Common myeloid progenitor, CD34-positive (primary cell): ENCODE results near the gene OR52N5.

Source experiments
- CTCF ChIA-PET: fragments of 350-600 bp; sonication (Branson Sonifier 250); formaldehyde crosslinking; loops from one replicate; lab custom pipeline; 2021; ENCODE audit warnings: antibody characterized with exemption; lab: Charles Lee
- POLR2A ChIA-PET: fragments of 350-600 bp; sonication (Branson Sonifier 250); formaldehyde crosslinking; loops from one replicate; lab custom pipeline; 2021; ENCODE audit warnings: antibody characterized with exemption; lab: Charles Lee
- DNase-seq, 3 donors: peaks; one replicate each; pipeline versions ENCODE4 v3.0.0 to v3.0.0-alpha.2; 2013
- H3K27ac ChIP-seq, 2 experiments: 1 replicate in 1 of 2; 2 replicates in 1 of 2; pipeline ENCODE4 v1.7.0; 2013; ENCODE audit warnings: inconsistent platforms in 2 of 2, low read length in 2 of 2, mild to moderate bottlenecking in 2 of 2, low read depth in 1 of 2, moderate library complexity in 1 of 2; ENCODE audit not compliant: severe bottlenecking in 2 of 2, insufficient read depth in 1 of 2, poor library complexity in 1 of 2
- H3K27me3 ChIP-seq, 5 experiments: replicated peaks in 2 of 5; 1 replicate in 3 of 5; 2 replicates in 2 of 5; pipeline versions ENCODE4 v1.6.1 to v1.7.0; 2013; ENCODE audit warnings: low read length in 4 of 5, mild to moderate bottlenecking in 2 of 5, moderate library complexity in 2 of 5, inconsistent platforms in 1 of 5; ENCODE audit not compliant: insufficient read depth in 5 of 5, control insufficient read depth in 4 of 5
- H3K36me3 ChIP-seq, 4 experiments: 1 replicate in 2 of 4; 2 replicates in 2 of 4; pipeline versions ENCODE4 v1.6.1 to v1.7.0; 2013; ENCODE audit warnings: low read length in 3 of 4, control low read depth in 1 of 4, mild to moderate bottlenecking in 1 of 4; ENCODE audit not compliant: control insufficient read depth in 4 of 4, insufficient read depth in 4 of 4
- H3K4me1 ChIP-seq, 4 experiments: 1 replicate in 3 of 4; 2 replicates in 1 of 4; pipeline versions ENCODE4 v1.6.1 to v1.7.1; 2013; ENCODE audit warnings: low read length in 3 of 4, mild to moderate bottlenecking in 3 of 4, control low read depth in 1 of 4, inconsistent platforms in 1 of 4, moderate library complexity in 1 of 4; ENCODE audit not compliant: control insufficient read depth in 4 of 4, insufficient read depth in 4 of 4; ENCODE audit errors: control extremely low read depth in 1 of 4
- H3K4me3 ChIP-seq, 7 experiments: 1 replicate in 4 of 7; 2 replicates in 3 of 7; pipeline versions ENCODE4 v1.5.1 to v1.7.0; 2013; ENCODE audit warnings: mild to moderate bottlenecking in 7 of 7, low read length in 6 of 7, moderate library complexity in 6 of 7, inconsistent platforms in 2 of 7, low read depth in 2 of 7, control low read depth in 1 of 7; ENCODE audit not compliant: insufficient read depth in 4 of 7, control insufficient read depth in 1 of 7; ENCODE audit errors: extremely low read depth in 1 of 7
- H3K9me3 ChIP-seq, 5 experiments: 1 replicate in 4 of 5; 2 replicates in 1 of 5; pipeline versions ENCODE4 v1.6.1 to v1.7.1; 2013; ENCODE audit warnings: low read length in 4 of 5, mild to moderate bottlenecking in 2 of 5, inconsistent platforms in 1 of 5, low read depth in 1 of 5, moderate library complexity in 1 of 5; ENCODE audit not compliant: control insufficient read depth in 4 of 5, insufficient read depth in 2 of 5; ENCODE audit errors: control extremely low read depth in 1 of 5
- WGBS: methylation state at CpG from one replicate; pipeline ENCODE4 v1.1.5; 2013; ENCODE audit not compliant: insufficient coverage; 5-methylcytosine and 5-hydroxymethylcytosine counted together

OR52N5 gene

GRCh38 chr11:5726351-5726750 lies 56.8 kb downstream of the OR52N5 start:
- Histone ChIP-seq H3K36me3 (no peaks in the 10 kb centered on the region), H3K9me3 (no peaks in the 10 kb centered on the region), H3K4me1 (peaks cover 0 to under 1% (median 0%) of the 10 kb centered on the region in 4 experiments), H3K4me3 (no peak overlapping the region), H3K27ac (no peak overlapping the region), H3K27me3 (no peaks in the 10 kb centered on the region)
- POLR2A ChIA-PET = no interaction called here
- CTCF ChIA-PET = no interaction called here
- DNase-seq = no peak
- 100% methylated on average over 1 of the region's 1 CpG for WGBS
